H9 (cell line): ENCODE data around the gene SRC. TPM values are rescaled to one million over a fixed set of nuclear protein-coding genes. Genes with fewer than 3 reads are reported as not detected.

ENCODE experiments used
- DNase-seq: peaks from one replicate; pipeline ENCODE4 v3.0.0-alpha.2; 2017
- H2AFZ ChIP-seq: one replicate; pipeline ENCODE4 v1.6.1; 2013; ENCODE audit warnings: mild to moderate bottlenecking, low read length, control low read depth, moderate library complexity
- H2AK5ac ChIP-seq: 2 replicates; pipeline ENCODE4 v1.6.1; 2013; ENCODE audit warnings: low read length, control low read depth, mixed read lengths; ENCODE audit not compliant: insufficient read length
- H2BK120ac ChIP-seq: one replicate; pipeline ENCODE4 v1.6.1; 2013; ENCODE audit warnings: low read depth, mild to moderate bottlenecking, low read length, control low read depth, inconsistent platforms; ENCODE audit not compliant: poor library complexity, severe bottlenecking
- H2BK12ac ChIP-seq: 2 replicates; pipeline ENCODE4 v1.6.1; 2013; ENCODE audit warnings: low read length, control low read depth, mixed read lengths, low read depth; ENCODE audit not compliant: insufficient read length
- H2BK15ac ChIP-seq: 2 replicates; pipeline ENCODE4 v1.6.1; 2013; ENCODE audit warnings: low read depth, low read length, control low read depth
- H2BK20ac ChIP-seq: one replicate; pipeline ENCODE4 v1.6.1; 2013; ENCODE audit warnings: low read depth, mild to moderate bottlenecking, low read length, control low read depth, inconsistent platforms; ENCODE audit not compliant: poor library complexity, severe bottlenecking
- H2BK5ac ChIP-seq: 2 replicates; pipeline ENCODE4 v1.6.1; 2013; ENCODE audit warnings: low read length, control low read depth, mixed read lengths; ENCODE audit not compliant: insufficient read length
- H3K14ac ChIP-seq: 2 replicates; pipeline ENCODE4 v1.6.1; 2013; ENCODE audit warnings: low read length, control low read depth; ENCODE audit not compliant: insufficient read depth
- H3K18ac ChIP-seq: 2 replicates; pipeline ENCODE4 v1.6.1; 2013; ENCODE audit warnings: low read depth, mild to moderate bottlenecking, mixed read lengths, low read length, control low read depth; ENCODE audit not compliant: insufficient read length
- H3K23ac ChIP-seq: 2 replicates; pipeline ENCODE4 v1.6.1; 2013; ENCODE audit warnings: low read length, control low read depth, mixed read lengths, low read depth; ENCODE audit not compliant: insufficient read length
- H3K23me2 ChIP-seq: 2 replicates; pipeline ENCODE4 v1.6.1; 2013; ENCODE audit warnings: low read depth, mild to moderate bottlenecking, mixed read lengths, low read length, control low read depth; ENCODE audit not compliant: insufficient read length, poor library complexity, severe bottlenecking
- H3K27ac ChIP-seq: 2 replicates; pipeline ENCODE4 v1.5.1; 2013; ENCODE audit warnings: low read length, control low read depth, mixed read lengths, low read depth; ENCODE audit not compliant: insufficient read length
- H3K27me3 ChIP-seq: 2 replicates; pipeline ENCODE4 v1.6.1; 2013; ENCODE audit warnings: low read length, control low read depth, inconsistent platforms; ENCODE audit not compliant: insufficient read depth
- H3K4ac ChIP-seq: 2 replicates; pipeline ENCODE4 v1.6.1; 2013; ENCODE audit warnings: low read depth, mild to moderate bottlenecking, control low read depth, inconsistent platforms, low read length, moderate library complexity
- H3K4me1 ChIP-seq: 2 replicates; pipeline ENCODE4 v1.6.1; 2013; ENCODE audit warnings: low read length, control low read depth, inconsistent platforms; ENCODE audit not compliant: insufficient read depth
- H3K4me2 ChIP-seq: 2 replicates; pipeline ENCODE4 v1.6.1; 2013; ENCODE audit warnings: low read length, control low read depth, mixed read lengths; ENCODE audit not compliant: insufficient read length, insufficient read depth
- H3K56ac ChIP-seq: 2 replicates; pipeline ENCODE4 v1.6.1; 2013; ENCODE audit warnings: low read depth, mild to moderate bottlenecking, mixed read lengths, low read length, control low read depth; ENCODE audit not compliant: insufficient read length
- H3K79me1 ChIP-seq: 2 replicates; pipeline ENCODE4 v1.6.1; 2013; ENCODE audit warnings: low read depth, mild to moderate bottlenecking, moderate library complexity, low read length, control low read depth, inconsistent platforms; ENCODE audit not compliant: insufficient read depth, poor library complexity, severe bottlenecking
- H3K79me2 ChIP-seq: 2 replicates; pipeline ENCODE4 v1.6.1; 2013; ENCODE audit warnings: low read length, control low read depth, inconsistent platforms; ENCODE audit not compliant: insufficient read depth
- H3K9ac ChIP-seq: 2 replicates; pipeline ENCODE4 v1.6.1; 2013; ENCODE audit warnings: low read length, control low read depth, mixed read lengths; ENCODE audit not compliant: insufficient read length; ENCODE audit errors: extremely low read depth
- H3K9me3 ChIP-seq: one replicate; pipeline ENCODE4 v1.6.1; 2013; ENCODE audit warnings: low read depth, low read length, inconsistent platforms; ENCODE audit not compliant: control insufficient read depth
- H3T11ph ChIP-seq: one replicate; pipeline ENCODE4 v1.6.1; 2013; ENCODE audit warnings: mild to moderate bottlenecking, low read length, control low read depth, inconsistent platforms
- H4K20me1 ChIP-seq: one replicate; pipeline ENCODE4 v1.6.1; 2013; ENCODE audit not compliant: control insufficient read depth, insufficient read length, insufficient read depth
- H4K5ac ChIP-seq: 2 replicates; pipeline ENCODE4 v1.6.1; 2013; ENCODE audit warnings: low read depth, mild to moderate bottlenecking, mixed read lengths, low read length, control low read depth; ENCODE audit not compliant: insufficient read length
- H4K8ac ChIP-seq: replicated peaks from 2 replicates; pipeline ENCODE4 v1.6.1; 2013; ENCODE audit warnings: low read length, control low read depth, mixed read lengths, low read depth; ENCODE audit not compliant: insufficient read length
- H4K91ac ChIP-seq: 2 replicates; pipeline ENCODE4 v1.6.1; 2013; ENCODE audit warnings: low read depth, mild to moderate bottlenecking, moderate library complexity, mixed read lengths, low read length, control low read depth; ENCODE audit not compliant: insufficient read length
- H3K27ac Mint-ChIP-seq, 3 experiments: 2 replicates in 2 of 3; 3 replicates in 1 of 3; pipeline ENCODE4 v1.8.0; 2020 to 2021; ENCODE audit warnings: mixed read lengths in 3 of 3, mild to moderate bottlenecking in 1 of 3, moderate library complexity in 1 of 3
- H3K27me3 Mint-ChIP-seq: 2 replicates; pipeline ENCODE4 v1.8.0; 2021; ENCODE audit warnings: low read depth, mild to moderate bottlenecking, moderate library complexity, mixed read lengths
- H3K36me3 Mint-ChIP-seq, 3 experiments: 2 replicates in 2 of 3; 3 replicates in 1 of 3; pipeline ENCODE4 v1.8.0; 2020 to 2021; ENCODE audit warnings: low read depth in 3 of 3, mixed read lengths in 3 of 3; ENCODE audit not compliant: insufficient read depth in 1 of 3
- H3K4me1 Mint-ChIP-seq, 2 experiments: 2 replicates each; pipeline ENCODE4 v1.8.0; 2020; ENCODE audit warnings: mixed read lengths in 2 of 2
- H3K4me3 Mint-ChIP-seq, 2 experiments: 2 replicates in 1 of 2; 3 replicates in 1 of 2; pipeline ENCODE4 v1.8.0; 2020 to 2021; ENCODE audit warnings: mild to moderate bottlenecking in 2 of 2, mixed read lengths in 2 of 2, moderate library complexity in 1 of 2
- H3K9me3 Mint-ChIP-seq, 2 experiments: 2 replicates in 1 of 2; 3 replicates in 1 of 2; pipeline ENCODE4 v1.8.0; 2020; ENCODE audit warnings: mild to moderate bottlenecking in 2 of 2, mixed read lengths in 2 of 2, moderate library complexity in 1 of 2
- CTCF ChIP-seq: fragments of 200-600 bp; sonication (generic); conservative IDR thresholded peaks from 3 replicates; pipeline ENCODE4 v1.8.0; 2021; ENCODE audit warnings: antibody characterized with exemption, mild to moderate bottlenecking
- WGBS: extraction: QIAGEN DNeasy Blood & Tissue Kit; methylation state at CpG from one replicate; pipeline ENCODE4 v1.1.7; 2013; ENCODE audit warnings: missing lambda C conversion rate, low lambda C conversion rate, mixed read lengths; ENCODE audit not compliant: insufficient read length; ENCODE audit errors: extremely low coverage; 5-methylcytosine and 5-hydroxymethylcytosine counted together
- total RNA-seq: library from RNA; stranded (reverse); gene quantifications from 2 replicates; pipeline ENCODE4 v1.2.1, GENCODE V29; 2021

SRC gene
- total RNA-seq, 1 experiment from 2014 or later = 44.5 TPM

DNA sequence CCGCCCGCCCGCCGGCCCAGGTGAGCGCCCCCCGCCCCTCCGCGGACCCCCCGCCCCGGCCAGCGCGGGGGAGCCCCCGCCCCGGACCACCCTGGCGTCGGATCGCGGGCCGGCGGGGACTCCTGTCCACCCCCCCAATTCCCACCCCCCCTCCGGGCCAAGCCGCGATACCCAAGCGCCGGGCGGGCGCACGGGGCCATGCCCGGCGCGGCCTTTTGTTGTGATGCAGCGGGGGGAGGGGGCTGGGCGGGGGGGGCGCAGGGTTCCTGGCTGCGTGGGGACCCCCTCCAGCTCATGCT is 245 bp downstream of the SRC start:
- H4K91ac ChIP-seq = no peak overlapping the region
- H2BK12ac ChIP-seq = no peak overlapping the region
- no peak overlapping the region for H2AK5ac ChIP-seq
- whole genome bisulfite sequencing = no CpG with 5 or more reads among the region's 35 CpGs
- peaks cover 2 to 17% (median 4%) of the 10 kb centered on the region in 3 experiments; a peak in 5 of 7 replicates for H3K36me3 Mint-ChIP-seq
- no peak overlapping the region for H4K5ac ChIP-seq
- no peak overlapping the region for H2BK15ac ChIP-seq
- H2BK120ac ChIP-seq = no peak overlapping the region
- DNase-seq = no peak
- H3K79me2 ChIP-seq = peaks cover 2% of the 10 kb centered on the region; the same call in 1 of the 2 replicates
- no peak overlapping the region for H2BK5ac ChIP-seq
- peaks cover 2% of the 10 kb centered on the region; the same call in 1 of the 2 replicates for H3K4me1 ChIP-seq
- H3K18ac ChIP-seq = no peak overlapping the region
- no peak overlapping the region for H3K4me2 ChIP-seq
- H3T11ph ChIP-seq = no peak overlapping the region
- no peaks in the 10 kb centered on the region for H4K20me1 ChIP-seq
- H3K9me3 Mint-ChIP-seq = no peaks in the 10 kb centered on the region; a peak in 1 of 5 replicates
- H3K27me3 ChIP-seq = no peaks in the 10 kb centered on the region
- TF ChIP-seq CTCF = no peak
- no peak overlapping the region for H3K27ac ChIP-seq
- H3K79me1 ChIP-seq = no peaks in the 10 kb centered on the region
- no peaks in the 10 kb centered on the region for H3K27me3 Mint-ChIP-seq
- H4K8ac ChIP-seq = no peak overlapping the region
- H3K27ac Mint-ChIP-seq = no peak overlapping the region
- no peak overlapping the region for H3K4ac ChIP-seq
- H3K14ac ChIP-seq = no peak overlapping the region
- H2AFZ ChIP-seq = no peak overlapping the region
- H3K4me3 Mint-ChIP-seq = peak overlapping the region; percentile 41 to 57; a peak in 3 of 5 replicates
- peaks cover 4% of the 10 kb centered on the region for H3K23me2 ChIP-seq
- no peak overlapping the region for H3K56ac ChIP-seq
- peaks cover 26 to 37% of the 10 kb centered on the region in 2 experiments for H3K4me1 Mint-ChIP-seq
- no peaks in the 10 kb centered on the region for H3K9me3 ChIP-seq
- H3K9ac ChIP-seq = no peak overlapping the region
- H2BK20ac ChIP-seq = no peak overlapping the region
- H3K23ac ChIP-seq = no peak overlapping the region
